Amniotic stem cell (primary cell): Measurements from ENCODE around the gene TTC34.

Experiments
- DNase-seq: peaks from one replicate; lab custom pipeline; 2025; lab: John Stamatoyannopoulos, UW

TTC34 gene

GRCh38 chr1:2625311-2625710, 176.2 kb downstream of the TTC34 start:
- no peak for DNase-seq

GRCh38 chr1:2624735-2625300, 176.7 kb downstream of the TTC34 start:
- no peak for DNase-seq

GRCh38 chr1:2623571-2624337, 177.7 kb downstream of the TTC34 start:
- DNase-seq = no peak

DNA sequence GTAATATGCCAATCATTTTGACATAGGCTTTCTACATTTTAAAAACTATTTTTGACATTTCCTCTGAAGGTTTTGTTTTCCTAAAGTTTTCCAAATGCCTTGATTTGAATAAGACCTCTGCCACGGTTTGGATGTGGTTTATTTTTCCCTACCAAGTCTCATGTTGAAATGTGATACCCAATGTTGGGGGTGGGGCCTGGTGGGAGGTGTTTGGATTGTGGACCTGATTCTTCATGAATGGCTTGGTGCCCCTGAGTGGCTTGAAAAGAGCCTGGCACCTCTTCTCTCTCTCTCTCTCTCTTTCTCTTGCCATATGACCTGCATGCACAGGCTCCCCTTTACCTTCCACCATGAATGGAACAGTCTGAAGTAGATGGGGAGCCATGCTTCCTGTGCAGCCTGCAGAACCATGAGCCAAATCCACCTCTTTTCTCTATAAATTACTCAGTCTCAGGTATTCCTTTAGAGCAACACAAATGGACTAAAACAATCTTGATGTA, 183.5 kb downstream of the TTC34 start:
- no peak for DNase-seq

DNA sequence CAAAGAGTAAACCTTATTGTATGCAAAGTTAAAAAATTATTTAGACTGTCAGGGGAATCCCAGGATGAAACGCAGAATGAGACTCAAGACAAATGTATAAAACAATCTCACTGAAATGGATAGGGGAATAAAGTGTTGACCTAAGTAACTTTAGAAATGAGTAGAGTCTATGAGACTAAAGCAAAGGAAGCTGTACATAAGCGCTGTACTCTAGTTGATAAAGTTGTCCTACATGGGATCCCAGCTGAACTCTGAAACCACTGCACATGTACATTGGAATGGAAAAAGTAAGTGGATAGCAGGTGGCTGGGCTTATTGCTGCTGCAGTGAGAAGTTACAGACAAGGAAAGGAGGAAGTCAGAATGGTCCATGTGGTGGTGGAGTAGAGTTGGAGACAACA, 187.3 kb downstream of the TTC34 start:
- no peak for DNase-seq

DNA sequence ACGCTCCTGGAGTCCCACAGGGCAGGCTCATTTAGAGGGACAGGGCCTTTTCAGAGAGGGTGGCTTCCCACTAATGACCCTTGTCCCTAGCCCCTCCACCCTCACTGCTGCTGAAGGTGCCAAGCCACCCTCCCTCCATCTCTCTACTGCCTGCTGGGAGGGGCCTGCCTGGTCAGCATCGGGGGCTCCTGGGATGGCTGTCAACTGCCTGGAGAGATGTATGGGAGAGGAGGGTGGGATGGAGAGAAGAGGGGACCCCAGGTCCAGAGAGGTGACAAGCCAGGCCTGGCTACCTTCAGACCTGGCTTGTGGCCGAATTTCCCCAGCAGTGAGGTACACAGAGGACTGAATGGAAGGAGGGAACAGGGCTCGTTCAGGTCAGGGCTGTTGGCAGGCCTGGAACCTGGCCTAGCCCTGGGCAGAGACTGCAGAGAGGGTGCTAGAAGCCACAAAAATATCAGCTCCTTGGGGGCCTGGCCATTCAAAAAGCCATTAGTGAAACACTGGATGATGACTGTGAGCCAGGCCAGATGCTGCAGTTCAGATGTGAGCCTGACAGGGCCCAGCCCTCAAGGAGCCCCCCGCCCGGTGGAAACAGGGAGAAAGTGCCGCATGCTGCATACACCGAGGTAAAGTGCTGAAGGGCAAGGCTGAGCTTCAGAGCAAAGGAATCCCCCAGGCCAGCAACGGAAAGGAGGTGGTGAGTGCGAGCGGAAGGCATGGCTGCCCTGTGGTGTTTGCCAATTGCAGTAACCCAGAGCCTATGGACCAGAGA, 188.7 kb downstream of the TTC34 start:
- DNase-seq = no peak

- no peak for DNase-seq
Observed at GRCh38 chr1:2611621-2612437, 189.7 kb downstream of the TTC34 start.

- no peak for DNase-seq
Observed at GRCh38 chr1:2611031-2611501, 190.4 kb downstream of the TTC34 start.

GRCh38 chr1:2610036-2610959, 191.2 kb downstream of the TTC34 start:
- no peak for DNase-seq

DNA sequence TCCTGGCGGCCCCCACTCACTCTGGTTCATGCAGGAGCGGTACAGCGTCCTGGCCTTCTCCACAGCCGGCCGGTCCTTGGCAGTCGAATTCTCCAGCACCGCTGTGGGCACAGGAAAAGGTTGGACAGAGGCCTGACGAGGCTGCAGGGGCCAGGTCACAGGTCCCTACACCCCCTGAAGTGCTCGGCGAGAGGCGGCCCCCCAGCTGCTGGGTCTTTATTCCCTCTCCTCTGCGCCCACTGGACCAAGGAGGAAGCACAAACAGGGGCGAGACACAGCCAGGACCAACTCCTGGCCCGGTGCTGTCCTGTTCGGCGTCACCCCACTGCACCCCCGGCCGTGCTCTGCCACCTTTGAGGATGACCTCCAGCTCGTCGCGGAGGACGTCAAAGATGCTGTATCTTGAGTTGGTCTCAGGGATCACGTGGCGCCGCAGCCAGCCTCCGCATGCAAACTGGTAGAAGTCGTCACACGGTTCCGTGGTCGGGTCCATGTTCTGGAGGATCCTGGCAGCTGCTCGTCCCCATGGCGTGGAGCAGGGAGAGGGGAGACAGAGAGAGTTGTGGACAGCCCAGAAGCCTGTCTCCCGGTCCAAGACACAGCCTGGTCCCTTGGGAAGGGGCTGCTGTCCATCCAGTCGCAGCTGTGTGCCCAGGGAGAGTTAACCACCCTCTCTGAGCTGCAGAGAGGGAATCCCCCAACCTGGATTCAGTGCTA, 192.0 kb downstream of the TTC34 start:
- DNase-seq = no peak

- DNase-seq = no peak
Observed at GRCh38 chr1:2607641-2608091, 193.8 kb downstream of the TTC34 start.

GRCh38 chr1:2606881-2607621, 194.4 kb downstream of the TTC34 start:
- no peak for DNase-seq

- DNase-seq = no peak
Observed at GRCh38 chr1:2606396-2606880, 195.1 kb downstream of the TTC34 start.

- no peak for DNase-seq
Observed at GRCh38 chr1:2605509-2606395, 195.7 kb downstream of the TTC34 start.

DNA sequence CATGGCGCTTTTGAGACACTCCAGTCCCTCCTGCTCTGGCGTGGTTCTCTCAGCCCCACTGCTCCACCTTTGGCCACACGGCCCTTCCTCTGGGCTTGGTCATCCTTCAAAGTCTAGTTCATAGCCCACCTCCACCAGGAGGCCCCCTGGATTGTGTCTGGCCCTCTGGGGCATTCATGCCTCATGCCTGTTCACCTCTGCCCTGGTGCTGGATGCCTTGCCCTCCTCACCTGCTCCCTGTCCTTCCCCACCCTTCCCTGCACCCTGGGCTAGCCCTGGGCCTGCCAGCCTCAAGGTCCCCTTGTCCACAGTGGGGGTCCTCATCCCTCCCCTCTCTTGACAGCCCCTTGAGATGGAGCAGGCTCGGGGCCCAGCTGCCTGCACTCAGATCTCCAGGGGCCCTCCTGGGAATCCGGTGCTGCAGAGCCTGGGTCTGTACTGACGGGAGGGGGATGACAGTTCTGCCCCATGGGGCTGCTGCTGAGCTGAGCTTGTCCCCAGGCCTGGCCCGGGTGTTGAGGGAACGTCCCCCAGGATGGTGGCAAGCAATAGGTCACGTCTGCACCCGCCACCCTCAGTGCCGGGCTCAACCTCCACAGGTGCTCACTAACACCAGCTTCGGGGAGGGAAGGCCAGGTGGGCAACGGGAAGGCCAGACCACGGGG, 196.5 kb downstream of the TTC34 start:
- no peak for DNase-seq

DNA sequence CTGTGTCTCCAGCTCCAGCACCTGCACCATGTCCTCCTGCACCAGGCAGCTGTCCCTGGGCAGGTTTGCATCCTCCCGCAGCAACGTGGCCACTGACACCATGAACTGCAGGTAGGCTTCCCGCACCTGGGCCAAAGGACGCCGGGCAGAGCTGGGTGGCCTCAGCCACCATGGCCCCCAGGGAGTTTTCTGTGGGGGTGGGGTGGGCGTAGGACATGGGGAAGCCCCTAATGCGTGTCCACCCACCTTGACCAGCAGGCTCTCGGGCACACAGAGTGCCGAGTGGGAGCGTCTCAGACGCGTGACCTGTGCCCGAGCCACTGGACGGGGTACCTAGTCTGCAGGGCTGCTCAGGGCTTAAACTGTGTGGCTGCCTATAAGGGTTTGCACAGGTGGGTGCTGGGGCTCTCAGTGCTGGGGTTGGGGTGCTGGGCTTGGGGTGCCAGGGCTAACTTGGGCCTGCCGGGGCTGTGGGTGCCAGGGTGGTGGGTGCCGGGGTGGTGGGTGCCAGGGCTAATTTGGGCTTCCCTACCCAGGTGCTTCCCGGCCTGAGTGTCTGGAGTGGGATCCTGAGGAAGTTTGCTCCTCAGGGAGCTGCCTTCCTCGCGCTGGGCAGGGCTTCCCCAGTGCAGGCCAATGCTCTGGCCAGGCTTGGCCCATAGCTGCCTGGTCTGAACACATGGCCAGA, 197.2 kb downstream of the TTC34 start:
- no peak for DNase-seq
